GM18511 (cell line): ENCODE results near the gene KNCN.

Experiments
- ATAC-seq: cut with Tn5 transposase; IDR thresholded peaks from one replicate; pipeline ENCODE4 v1.9.1; 2021; ENCODE audit warnings: mild to moderate bottlenecking, moderate library complexity; ENCODE audit not compliant: unreplicated experiment

KNCN gene

DNA sequence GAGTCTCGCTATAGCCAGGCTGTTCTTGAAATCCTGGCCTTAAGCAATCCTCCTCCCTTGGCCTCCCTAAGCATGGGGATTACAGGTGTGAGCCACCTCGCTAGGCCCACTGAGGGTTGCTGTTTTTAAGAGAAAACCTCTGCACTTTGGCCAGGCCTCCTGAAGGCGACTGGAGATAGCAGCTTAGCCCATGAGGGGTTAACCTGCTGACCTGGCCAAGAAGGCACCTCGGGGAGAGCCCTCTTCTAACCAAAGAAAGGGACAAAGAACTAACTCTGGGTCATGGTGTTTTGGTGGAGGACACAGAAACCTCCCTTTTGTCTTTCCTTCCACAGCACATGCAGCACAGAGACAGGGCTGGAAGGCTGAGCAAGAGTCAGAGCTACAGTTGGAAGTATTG, 17.7 kb upstream of the KNCN start:
- ATAC-seq = no peak

DNA sequence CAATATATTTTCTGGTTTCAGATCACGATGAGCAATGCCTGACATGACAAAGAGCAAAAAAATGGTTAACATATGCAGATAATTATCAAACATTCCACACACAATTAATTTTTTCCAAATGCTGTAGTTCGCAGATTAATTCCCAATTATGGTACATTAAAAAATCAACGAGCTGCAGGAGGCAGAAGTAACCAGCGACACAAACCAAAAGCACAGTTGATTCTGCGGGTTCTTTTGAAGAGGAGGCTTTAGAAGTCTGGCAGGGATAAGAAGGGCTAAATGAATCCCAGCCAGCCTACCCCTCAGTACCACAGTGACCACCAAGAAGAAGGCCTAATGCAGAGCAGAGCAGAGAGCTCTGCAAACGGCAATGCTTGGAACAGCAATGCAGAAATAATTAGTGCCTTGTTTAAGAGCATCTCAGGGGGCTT, 17.0 kb upstream of the KNCN start:
- no peak for ATAC-seq

DNA sequence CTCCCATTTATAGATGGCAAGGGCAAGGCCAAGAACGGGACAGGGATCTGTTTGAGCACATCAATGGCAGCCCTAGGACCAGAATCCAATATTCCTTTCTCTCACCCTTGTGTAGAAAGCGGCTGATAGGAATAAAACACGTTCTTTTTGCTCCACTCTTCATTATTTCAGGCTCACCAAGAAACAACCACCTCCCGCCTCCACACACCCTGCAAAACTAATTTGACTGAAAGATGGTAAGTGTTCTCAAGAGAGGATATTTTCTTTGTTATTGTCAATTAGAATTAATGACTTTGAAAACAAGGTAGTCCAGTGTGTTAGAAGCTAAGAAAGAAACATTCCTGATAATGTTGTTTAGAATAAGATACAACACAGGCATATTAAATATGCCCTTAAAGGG, 11.9 kb upstream of the KNCN start:
- ATAC-seq = no peak

DNA sequence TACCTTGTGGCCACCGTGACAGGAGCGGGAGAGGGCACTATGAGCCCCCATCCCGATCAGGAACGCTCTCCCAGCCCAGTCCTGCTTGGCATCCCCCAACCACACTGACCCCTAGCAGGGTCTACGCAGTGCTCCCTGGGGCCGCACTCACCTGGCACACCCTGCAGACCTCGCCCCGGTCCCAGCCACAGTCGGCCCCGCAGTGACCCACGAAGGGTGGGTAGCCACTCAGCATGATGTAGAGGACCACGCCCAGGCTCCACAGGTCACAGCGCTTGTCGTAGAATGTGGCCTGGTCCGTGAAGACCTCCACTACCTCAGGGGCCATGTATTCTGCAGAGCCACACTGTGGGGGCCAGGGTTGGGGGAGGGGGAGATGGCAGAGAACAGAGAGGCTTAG, 11.1 kb upstream of the KNCN start:
- no peak for ATAC-seq

DNA sequence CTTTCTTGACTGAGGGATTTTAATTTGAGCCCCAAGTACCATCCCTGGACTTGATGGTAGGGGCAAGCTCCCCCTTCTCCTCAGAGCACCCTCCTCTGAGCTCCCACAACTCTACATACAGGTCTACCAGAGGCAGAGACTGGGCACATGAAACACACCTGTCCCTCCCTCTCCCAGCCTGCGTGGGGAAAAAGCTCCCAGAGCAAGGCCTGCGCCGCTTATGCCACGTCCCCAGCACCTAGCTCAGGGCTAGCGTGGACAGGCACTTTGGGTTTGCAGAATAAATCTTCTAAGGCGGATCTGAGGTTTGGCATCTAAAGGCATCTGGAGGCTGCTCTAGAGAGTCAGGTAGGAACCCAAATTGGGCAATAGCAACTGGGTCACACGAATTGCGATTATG, 7.5 kb upstream of the KNCN start:
- ATAC-seq = no peak

DNA sequence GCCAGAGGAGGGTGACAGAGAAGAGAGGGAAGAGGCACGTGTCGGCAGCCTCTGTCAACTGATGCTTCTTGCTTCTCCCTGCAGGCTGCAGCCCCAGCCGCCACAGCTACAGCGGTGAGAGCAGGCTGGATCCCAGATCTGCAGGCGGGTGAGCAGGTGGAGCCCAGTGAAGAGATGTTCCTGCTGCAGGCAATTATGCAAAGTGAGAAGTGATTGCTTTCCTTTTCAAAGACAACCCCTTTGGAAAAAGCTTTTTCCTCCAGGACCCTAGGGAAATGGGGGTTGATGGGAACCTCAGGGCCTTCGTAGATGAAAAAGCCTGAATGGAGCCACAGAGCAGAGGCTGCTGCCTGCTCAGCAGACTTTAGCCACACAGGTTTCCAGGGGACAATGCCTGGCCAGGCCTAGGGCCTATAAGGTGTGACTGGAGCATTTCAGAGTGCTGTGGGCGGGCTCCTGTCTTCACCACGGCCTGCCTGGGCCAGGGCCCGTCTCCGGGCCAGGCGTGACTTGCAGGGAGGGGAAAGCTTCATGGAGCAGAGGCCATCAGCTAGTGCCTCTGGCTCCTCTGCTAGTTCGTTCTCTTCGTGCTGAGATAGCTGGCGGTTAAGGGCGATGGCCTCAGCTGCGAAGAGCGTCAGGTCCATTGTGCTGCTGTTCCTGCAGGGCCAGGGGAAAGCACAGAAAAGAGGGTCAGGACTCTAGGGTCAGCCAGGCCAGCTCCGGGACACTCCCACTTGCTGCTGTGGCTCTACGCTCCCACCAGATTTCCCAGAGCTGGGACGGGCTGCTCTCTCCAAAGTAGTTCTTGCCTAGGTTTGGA, 6.9 kb upstream of the KNCN start:
- no peak for ATAC-seq

DNA sequence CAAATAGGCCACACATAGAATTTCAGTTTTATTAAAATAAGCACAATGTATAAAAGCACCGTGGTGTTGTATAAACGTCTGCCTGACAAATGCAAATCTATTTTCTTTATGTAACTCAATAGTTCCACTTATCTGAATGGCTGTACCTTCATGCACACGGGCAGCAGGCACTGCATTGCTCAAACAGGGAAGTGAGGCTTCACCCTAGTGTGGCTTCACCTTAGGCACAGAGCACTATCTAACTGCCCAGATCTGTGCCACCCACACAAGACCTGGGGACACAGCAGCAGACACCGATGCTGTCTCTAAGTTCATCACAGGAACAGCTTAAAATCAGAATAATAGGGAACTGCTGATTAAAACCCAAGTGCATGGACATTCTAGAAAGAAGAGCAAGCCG, 6.0 kb upstream of the KNCN start:
- no peak for ATAC-seq

DNA sequence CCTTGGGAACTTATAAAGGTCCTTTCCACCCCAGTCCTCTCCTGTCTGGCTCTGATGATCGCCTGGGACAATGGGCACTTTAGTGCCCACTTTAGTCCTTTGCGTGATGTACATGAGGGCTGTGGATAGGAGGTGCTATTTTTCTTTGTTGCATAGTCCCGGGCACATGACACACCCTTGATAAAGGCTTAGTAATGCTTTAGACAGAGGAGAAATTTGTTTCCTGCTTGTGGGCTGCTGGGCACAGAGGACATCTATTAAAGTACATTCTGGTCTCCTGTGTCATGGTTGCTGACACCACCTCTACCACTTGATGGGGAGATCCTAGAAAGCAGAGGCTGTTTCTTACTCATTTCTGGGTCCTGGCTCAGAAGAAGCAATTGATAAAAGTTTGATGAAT, 5.4 kb upstream of the KNCN start:
- no peak for ATAC-seq

DNA sequence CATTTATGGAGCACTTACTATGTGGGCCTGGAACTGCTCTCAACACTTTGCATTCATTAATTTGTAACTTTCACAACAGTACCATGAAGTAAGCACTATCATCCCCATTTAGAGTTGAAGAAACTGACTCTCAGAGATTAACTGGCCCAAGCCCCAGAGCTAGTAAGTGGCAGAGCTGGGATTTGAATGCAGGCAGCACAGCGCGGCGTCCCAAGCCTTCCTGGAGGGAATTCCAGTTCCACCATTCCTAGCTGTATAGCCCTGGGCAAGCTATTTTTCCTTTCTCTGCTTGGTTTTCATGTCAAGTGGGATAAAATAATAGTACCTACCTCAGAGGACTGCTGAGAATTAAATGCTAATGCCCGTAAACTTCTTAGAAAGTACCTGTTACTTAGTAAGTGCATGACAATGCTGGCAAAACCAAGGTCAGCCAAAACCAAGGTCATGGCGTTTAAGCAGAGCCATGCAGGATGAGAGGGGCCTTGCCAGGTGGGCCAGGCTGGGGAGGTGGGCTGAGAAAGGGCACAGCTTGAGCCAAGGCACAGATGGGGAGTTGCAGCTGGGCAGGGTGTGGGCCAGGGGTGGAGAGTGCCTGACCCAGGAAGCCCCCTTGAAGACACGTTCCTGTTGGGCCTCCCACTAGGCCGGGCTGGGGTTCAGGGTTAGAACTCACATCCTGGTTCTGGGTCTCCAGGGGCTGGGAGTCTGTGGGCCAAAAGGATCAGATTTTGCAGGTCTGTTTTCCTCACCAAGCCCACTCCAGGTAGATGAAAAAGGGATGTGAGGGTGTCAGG, 4.6 kb upstream of the KNCN start:
- no peak for ATAC-seq

DNA sequence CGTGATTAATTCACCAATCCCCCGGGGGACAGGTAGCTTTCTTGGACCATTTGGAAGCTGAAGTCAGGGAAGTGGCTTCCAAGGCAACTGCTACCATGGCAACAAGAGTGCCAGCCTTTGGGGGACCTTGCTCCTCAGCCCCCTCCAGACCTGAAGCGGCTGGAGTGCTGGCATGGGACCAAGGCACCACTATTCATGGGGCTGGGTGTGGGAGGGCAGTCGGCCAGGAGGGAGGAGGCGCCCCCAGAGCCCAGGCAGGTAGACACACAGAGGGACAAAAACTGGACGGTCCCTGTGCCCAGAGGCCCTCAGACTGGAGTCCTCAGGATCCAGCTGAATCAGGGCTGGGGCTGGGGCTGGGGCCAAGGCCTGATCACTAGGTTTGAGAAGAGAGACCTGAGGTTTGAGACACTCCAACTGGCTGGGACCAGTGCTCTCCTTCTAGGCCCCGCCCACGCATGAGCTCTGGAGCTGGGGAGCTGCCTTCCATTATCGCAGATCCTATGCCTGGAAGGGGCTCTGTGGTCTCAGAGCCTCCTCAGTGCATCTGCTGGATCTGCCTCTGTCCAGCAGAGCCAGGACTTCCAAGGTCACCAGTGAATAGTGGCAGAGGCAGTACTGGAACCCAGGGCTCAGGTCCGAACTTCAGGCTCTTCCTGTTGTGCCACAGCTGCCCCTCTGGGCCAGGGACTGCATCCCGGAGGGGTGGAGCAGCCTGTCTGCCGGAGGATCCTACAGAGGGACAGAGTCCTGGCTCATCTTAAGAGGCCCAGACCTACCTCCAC, 3.3 kb upstream of the KNCN start:
- ATAC-seq = no peak

DNA sequence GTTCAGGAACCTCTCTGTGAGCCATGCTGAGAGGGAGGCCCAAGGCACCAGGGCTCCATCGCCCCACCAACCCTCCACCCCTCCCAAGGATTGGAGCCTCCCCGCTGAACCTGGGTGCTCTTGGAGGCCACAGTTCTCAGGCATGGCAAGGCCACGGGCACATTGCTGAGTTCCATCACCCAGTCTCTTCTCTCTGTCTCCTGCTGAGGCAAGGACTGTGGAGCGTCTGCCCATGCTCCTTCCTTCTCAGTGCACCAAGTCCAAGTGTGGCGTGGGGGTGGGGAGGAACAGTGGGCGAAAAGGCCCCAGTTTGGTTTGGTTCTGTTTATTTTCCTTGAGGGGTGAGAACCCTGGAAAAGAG, 2.8 kb upstream of the KNCN start:
- no peak for ATAC-seq

DNA sequence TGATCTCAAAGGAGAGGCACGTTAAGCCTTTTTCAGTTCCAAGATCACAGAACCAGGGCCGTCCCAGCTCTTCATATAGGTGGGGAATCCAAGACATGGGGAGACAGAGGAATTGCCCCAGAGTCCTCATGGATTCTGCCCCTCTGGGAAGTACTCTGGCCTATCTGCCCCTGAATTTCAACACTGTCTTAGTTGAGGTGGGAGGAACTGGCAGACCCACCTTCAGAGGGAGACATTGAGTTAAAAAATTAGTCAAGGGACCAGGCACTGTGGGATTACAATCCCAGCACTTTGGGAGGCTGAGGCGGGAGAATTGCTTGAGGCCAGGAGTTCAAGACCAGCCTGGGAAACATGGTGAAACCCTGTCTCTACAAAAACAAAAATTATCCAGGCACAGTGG, 2.1 kb upstream of the KNCN start:
- no peak for ATAC-seq

DNA sequence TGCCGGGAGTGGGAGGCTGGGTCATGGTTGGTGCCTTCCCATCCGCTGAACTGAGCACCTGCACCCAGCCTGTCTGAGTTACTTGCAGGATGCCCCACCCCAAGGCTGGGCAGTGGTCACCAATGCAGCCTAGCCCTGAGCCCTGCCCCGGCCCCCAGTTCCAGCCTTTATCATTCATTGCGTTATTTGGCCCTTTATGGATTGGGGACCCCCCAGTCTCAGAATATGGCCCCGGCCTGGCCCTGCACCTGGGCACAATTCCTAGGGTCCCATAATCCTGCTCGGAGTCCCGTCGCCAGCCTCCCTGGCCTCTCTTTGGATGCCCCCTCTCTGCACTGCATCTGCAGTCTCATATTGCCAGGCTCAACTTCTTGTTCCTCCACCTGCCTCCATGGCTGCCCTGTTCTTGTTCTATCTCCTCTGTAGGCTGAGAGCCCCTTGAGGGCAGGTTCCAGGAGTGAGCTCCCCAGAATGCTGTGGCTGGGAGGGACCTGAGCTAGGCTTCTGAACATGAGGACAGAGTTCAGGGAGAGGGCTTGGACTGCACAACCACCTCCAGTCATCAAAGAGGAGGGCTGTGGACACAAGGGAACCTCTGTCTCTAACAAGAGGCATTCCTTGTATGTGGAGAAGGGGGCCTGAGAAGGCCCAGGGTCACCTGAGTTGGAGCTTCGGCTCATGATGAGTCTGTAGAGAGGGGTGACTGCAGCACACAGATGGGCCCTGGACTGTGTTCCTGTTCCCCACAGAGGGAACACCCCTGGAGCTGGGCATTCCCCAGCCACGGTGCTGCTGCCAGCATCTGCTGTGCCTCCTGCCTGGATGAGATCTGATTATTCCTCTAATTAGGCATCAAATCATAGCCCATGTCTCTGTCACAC, 1.1 kb upstream of the KNCN start:
- ATAC-seq = no peak

DNA sequence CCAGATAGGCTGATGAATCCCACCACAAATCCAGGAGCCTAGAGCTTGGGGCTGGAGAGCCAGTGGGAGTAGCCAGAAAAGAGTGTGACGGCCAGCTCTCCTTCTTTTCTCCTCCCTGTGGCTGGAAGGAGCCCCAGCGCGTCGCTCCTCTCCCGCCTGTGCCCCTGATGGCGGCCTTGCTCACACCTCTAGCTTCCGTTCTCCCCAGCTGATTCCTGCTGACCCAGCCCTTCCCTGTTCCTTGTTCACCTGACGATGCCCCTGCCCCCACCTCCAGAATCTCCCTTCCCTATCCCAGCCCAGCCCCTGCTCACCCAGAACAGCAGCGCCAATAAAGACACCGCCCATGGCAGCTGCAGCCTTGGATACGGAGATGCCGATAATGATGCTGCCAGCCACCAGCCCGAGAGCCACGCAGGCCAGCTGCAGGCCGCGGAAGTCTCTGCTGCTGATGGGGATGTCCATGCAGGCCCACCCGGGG, 656 bp downstream of the KNCN start:
- ATAC-seq = no peak

DNA sequence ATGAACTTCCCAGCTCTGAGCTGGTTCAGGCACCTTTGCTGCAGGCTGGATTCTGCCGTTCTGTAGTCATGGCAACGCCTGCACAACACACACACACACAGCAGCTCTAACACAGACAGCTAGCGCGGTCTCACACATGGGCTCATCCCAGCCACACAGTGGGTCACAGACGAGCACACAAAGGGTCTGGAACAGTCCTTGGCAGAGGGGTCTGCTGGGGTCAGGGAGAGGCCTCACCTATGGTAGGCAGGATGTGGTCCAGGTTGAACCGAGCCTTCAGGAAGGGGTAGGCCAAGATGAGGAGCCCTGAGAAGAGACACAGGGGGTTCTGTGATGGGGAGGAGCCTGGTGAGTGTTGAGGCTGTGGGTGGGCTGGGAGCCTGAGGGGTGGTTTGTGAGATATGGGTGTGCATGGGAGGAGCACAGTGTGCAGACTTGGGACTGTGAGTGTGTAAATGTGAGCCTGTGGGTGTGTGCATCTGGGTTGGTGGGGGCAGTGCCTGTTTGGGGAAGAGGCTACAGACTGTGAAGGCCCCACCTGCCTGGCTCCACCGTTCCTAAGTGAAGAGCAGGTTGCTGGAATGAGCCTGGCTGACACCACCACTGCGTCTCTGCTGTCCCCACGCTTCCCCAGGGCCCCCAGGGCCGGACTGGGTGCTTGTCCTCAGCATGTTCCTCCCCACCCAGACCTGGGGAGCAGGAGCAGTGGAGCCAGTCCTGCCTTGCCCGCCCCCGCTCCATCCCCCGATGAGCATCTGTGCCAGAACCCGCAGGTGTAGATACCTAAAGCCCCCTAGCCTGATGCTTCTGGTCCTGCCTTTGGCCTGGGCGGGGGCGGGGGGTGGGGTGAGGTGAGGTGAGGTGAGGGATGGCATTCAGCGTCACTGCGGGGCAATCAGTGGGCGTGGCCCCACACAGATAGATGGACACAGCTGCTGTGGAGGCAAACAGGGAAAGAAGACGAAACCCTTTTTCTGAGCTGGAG, 1.5 kb downstream of the KNCN start:
- no peak for ATAC-seq

DNA sequence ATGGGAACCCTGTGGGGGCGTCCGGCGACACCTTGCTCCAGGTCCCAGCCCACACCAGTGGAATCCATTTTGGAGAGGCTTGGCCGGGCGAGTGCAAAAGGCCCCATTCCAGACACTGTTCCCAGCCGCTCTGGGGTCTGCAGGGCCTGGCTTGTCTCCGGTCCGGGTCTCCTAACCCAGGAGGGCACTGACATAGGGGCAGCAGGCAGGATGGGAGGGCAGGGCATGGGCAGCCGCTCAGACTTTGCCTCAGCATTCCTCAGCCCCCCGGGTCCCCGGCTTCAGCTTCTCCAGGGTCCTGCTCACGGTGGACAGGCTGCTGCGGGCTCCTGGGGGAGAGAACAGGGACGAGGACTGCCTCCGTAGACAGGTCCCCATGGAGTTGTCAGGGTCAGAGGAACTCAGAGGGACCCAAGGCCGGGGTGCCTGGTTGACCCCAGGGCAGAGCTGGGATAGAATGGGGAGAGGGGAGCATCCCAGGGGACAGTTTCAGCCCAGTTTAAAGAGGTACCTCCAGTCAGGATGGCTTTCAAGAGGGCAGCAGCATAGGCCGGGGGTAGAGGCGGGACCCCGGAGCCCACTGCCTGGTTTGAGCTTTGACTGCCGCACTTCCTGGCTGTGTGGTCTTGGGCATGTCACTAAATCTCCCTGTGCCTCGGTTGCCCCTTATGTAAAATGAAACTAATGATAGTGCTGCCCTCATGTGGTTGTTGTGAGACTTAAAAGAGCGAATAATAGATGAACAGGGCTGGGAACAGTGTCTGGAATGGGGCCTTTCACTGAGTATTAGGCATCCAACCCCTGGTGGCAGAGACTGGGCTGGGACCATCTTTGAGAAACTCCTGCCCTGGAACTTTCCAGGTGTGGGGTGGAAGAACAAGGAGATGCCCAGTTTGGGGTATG, 3.7 kb downstream of the KNCN start:
- no peak for ATAC-seq

DNA sequence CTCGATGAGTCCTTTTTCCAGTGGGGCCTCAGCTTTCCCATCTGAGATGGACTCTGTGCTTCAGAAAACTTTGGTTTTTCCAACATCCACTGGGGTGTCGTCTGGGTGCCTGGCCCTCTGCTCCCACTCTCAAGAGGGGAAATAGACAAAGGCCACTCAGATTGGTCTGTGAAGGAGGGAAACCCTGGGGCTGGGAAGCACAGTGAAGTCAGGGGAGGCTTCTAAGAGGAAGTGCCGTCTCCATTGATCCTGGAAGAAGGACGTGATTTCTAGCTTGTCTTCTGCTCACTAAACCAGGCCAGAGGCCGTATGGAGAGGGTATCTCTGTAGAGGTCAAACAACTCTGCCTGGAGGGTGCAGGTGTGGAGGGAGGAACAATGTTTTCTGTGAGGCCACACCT, 5.2 kb downstream of the KNCN start:
- no peak for ATAC-seq

DNA sequence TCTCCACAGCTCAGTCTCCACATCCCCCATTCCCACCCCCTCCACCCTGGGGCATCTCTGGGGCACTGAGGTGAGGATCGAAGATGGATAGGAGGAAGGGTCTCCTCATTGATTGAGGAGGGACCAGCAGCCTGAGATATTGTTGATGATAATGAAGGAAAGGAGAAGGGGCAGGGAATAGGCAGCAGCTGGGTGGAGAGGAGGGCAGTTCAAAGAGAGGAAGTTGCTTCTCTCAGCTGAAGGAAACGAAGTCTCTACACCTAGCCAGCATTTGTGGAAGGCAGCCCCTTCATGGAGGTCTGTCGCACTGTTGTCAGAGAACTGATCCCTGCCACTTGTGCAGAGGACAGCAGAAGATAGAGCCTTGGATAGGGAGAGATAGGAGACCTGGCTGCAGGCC, 5.7 kb downstream of the KNCN start:
- ATAC-seq = no peak
